Tibial artery (tissue), 4 donors: Measurements from ENCODE around the gene CNBP.

Experiments used
- DNase-seq, 2 donors: peaks; one replicate each; pipeline ENCODE4 v3.0.0-alpha.2; 2019
- H3K27ac ChIP-seq, 2 donors: fragments of 200-600 bp; sonication (generic) in 1 of 2; 1 replicate in 1 of 2; 2 replicates in 1 of 2; pipeline ENCODE4 v1.5.1; 2018 to 2019; ENCODE audit warnings: mild to moderate bottlenecking in 1 of 2
- H3K27me3 ChIP-seq, 2 donors: fragments of 200-600 bp; sonication (generic) in 1 of 2; one replicate each; pipeline versions ENCODE4 v1.5.1 to v1.6.0; 2016 to 2019
- H3K36me3 ChIP-seq, 3 donors: fragments of 200-600 bp; sonication (generic) in 2 of 3; one replicate each; pipeline ENCODE4 v1.5.1; 2016 to 2019; ENCODE audit warnings: mild to moderate bottlenecking in 2 of 3
- H3K4me1 ChIP-seq, 4 donors: fragments of 200-600 bp; sonication (generic) in 2 of 4; 1 replicate in 3 of 4; 2 replicates in 1 of 4; pipeline ENCODE4 v1.5.1; 2016 to 2019
- H3K4me3 ChIP-seq, 2 donors: fragments of 200-600 bp; sonication (generic) in 1 of 2; 1 replicate in 1 of 2; 2 replicates in 1 of 2; pipeline ENCODE4 v1.5.1; 2018 to 2019; ENCODE audit warnings: mild to moderate bottlenecking in 2 of 2
- H3K9me3 ChIP-seq, 3 donors: fragments of 200-600 bp; sonication (generic) in 1 of 3; one replicate each; pipeline ENCODE4 v1.5.1; 2016 to 2019
- intact Hi-C: fragments of 100-400 bp; cut with DNase I; formaldehyde crosslinking; loops from one replicate; pipeline ENCODE4 v1.15.0; 2023; ENCODE audit warnings: low total_unique reads
- TF ChIP-seq, protein P1 (sequence below), 2 experiments: fragments of 200-600 bp in 1 of 2; fragments of 450-650 bp in 1 of 2; IDR thresholded peaks; one replicate each; pipeline ENCODE4 v1.5.1; 2017 to 2019; ENCODE audit warnings: antibody characterized with exemption in 2 of 2, mild to moderate bottlenecking in 1 of 2, moderate library complexity in 1 of 2

The CNBP gene

DNA sequence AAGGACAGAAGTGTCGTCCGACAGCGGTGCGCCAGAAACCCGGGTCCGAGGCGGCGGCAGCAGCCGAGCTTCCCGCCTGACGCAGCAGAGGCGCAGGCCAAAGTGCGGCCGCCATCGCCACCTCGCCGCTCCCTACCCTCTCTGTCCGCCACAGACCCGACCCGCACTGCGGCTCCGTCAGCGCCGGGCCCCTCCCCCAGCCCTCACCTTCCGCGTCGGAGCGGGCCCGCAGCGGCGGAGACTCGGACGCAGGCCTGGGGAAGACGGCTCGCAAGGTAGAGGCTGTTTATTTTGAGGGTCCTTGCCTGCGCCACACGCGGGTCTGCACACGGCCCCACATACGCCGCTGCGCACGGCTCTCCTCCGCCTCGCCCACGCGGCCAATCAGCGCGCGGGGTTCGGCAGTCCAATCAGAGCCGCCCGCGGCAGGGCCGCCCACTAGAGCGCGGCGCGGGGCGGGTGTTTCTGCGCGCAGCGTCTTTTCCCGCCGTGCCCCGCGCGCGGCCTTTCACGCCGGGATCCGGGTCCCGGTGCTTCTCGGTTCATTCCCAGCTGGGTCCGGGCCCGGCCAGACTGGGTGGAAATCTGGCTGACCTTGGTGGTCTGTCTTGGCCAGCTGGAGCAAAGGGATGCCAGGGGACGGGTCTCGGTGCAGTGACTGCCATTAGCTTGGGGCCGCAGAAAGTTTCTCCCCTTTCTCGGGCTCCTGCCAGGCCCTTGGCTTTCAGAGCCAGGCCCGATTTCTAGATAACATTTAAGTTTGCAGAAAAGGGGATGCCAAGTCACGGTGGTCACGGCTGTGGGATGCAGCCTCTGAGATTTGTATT is at the start of gene CNBP:
Gene CNBP (minus strand): TSS at position 328 of the 827 bp plus-strand sequence. CDS start 12,139 bp downstream, outside the sequence.
- Histone ChIP-seq H3K36me3 (peaks cover 5 to 14% (median 10%) of the 10 kb centered on the region in 3 donors), H3K4me3 (peak within 1 kb of the TSS; percentile 80 to 96), H3K9me3 (no peaks in the 10 kb centered on the region), H3K4me1 (peaks cover 0 to 47% (median 23%) of the 10 kb centered on the region in 4 donors), H3K27me3 (no peaks in the 10 kb centered on the region), H3K27ac (peak within 1 kb of the TSS; percentile 99 to 100)
- DNase-seq = peak; percentile 92 to 96
- intact Hi-C loops = loop anchor here (5.0 to 10.0 kb wide), 2 partner anchors 59 to 64 kb away; partner anchors contain the start of genes COPG1 and RAB43
- TF ChIP-seq, protein P1, sequence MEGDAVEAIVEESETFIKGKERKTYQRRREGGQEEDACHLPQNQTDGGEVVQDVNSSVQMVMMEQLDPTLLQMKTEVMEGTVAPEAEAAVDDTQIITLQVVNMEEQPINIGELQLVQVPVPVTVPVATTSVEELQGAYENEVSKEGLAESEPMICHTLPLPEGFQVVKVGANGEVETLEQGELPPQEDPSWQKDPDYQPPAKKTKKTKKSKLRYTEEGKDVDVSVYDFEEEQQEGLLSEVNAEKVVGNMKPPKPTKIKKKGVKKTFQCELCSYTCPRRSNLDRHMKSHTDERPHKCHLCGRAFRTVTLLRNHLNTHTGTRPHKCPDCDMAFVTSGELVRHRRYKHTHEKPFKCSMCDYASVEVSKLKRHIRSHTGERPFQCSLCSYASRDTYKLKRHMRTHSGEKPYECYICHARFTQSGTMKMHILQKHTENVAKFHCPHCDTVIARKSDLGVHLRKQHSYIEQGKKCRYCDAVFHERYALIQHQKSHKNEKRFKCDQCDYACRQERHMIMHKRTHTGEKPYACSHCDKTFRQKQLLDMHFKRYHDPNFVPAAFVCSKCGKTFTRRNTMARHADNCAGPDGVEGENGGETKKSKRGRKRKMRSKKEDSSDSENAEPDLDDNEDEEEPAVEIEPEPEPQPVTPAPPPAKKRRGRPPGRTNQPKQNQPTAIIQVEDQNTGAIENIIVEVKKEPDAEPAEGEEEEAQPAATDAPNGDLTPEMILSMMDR (IDR thresholded peaks at IDR 0.05) = no peak

DNA sequence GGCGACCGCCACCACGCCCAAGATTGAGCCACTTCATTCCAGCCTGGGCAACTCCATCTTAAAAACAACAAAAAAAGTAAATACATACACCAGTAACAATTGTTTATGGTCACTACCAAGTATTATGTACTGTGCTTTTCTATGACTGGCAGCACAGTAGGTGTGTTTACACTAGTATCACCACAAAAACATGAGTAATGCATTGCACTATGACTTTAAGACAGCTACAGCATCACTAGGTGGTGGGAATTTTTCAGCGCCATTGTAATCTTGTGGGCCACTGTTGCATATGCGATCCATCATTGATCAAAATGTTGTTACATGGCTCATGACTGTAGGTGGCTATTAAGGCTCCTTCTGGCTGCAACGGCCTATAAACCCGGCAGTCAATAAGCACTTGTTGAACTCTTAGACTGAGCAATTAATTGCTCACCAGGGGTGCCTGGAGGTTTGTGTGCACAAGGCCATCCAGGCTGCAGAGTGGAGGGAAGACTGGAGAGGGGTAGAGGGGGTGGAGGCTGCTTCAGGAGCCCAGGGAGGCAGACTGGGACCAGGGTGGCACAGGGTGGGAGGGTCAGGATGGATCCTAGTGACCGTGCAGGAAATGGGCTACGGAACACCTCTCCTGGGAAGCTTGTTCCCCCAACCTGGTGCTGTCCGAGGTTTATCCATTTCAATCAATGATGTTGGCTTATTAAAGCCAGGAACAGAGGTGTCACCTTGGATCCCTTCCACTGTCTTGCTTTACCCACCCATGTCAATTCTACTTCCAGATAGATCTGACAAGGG is 47.8 kb upstream of the CNBP start:
- no peak for DNase-seq
- H3K4me1 ChIP-seq = peaks cover 0 to 5% (median 0%) of the 10 kb centered on the region in 4 donors
- H3K9me3 ChIP-seq = no peaks in the 10 kb centered on the region
- TF ChIP-seq, protein P1 (IDR thresholded peaks at IDR 0.05) = no peak
- H3K27ac ChIP-seq = no peak overlapping the region
- intact Hi-C loops = no loop called here
- no peak overlapping the region for H3K4me3 ChIP-seq
- no peaks in the 10 kb centered on the region for H3K36me3 ChIP-seq
- no peaks in the 10 kb centered on the region for H3K27me3 ChIP-seq

DNA sequence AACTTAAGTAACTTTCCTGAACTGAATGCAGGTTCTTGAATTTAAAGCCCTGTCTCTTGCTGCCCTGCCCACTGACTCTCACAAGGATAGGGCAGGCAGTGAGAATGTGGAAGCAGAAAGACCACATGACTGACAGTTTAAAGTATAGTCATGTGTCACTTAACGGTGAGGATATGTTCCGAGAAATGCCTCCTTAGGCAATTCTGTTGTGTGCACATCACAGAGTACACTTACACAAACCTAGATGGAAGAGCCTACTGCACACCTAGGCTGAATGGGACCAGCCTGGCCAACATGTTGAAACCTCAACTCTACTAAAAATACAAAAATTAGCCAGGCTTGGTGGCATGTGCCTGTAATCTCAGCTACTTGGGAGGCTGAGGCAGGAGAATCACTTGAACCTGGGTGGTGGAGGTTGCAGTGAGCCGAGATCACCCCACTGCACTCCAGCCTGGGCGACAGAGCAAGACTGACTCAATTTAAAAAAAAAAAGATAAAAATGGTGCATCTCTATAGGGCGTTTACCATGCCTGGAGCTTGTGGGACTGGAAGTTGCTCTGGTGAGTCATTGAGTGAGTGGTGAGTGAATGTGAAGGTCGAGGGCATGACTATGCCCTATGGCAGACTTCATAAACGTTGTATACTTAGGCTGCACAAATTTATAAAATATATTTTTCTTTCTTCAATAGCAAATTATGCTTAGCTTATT is 46.8 kb upstream of the CNBP start:
- H3K27me3 ChIP-seq = no peaks in the 10 kb centered on the region
- H3K4me1 ChIP-seq = peaks cover 0 to 14% (median 3%) of the 10 kb centered on the region in 4 donors
- DNase-seq = peak in 1 of 2 donors; percentile 42
- H3K36me3 ChIP-seq = no peaks in the 10 kb centered on the region
- H3K9me3 ChIP-seq = no peaks in the 10 kb centered on the region
- intact Hi-C loops = no loop called here
- H3K27ac ChIP-seq = no peak overlapping the region
- TF ChIP-seq, protein P1 (IDR thresholded peaks at IDR 0.05) = no peak
- H3K4me3 ChIP-seq = no peak overlapping the region

DNA sequence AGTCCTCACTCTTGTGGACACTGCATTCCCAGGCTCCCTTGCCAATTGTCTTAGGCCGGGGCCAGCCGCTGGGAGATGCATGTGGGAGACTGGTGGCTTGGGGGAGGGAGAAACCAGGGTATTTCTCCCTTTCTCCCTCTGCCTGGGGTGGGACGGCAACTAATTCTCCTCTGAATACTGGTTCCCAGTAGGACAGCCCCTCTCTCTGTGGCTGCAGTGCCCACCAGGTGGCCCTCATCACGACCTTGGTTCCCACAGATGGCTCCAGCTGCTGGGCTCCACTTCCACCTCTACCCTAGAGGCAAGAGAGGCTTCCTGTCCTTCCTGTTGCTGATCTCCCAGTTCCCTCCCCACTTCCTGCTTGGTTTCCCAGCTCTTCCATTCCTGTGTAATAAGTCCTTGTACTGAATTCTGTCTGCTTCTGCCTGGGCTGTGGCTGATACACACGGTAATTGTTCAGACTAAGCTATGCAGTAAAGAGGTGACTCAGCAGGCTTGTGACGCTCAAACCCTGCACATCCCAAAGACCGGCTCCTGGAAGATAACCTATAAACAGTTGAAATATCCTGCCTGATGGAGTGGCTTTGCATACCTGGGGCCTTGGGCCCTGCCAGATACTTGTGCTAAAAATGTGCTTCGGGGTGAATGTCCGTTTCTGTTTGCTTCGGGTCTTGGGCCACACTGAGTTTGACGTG is 45.3 kb upstream of the CNBP start:
- TF ChIP-seq, protein P1 (IDR thresholded peaks at IDR 0.05) = no peak
- DNase-seq = no peak
- intact Hi-C loops = no loop called here
- Histone ChIP-seq H3K4me1 (peaks cover 0 to 29% (median 15%) of the 10 kb centered on the region in 4 donors), H3K27ac (no peak overlapping the region), H3K4me3 (no peak overlapping the region), H3K36me3 (no peaks in the 10 kb centered on the region), H3K9me3 (no peaks in the 10 kb centered on the region), H3K27me3 (no peaks in the 10 kb centered on the region)

DNA sequence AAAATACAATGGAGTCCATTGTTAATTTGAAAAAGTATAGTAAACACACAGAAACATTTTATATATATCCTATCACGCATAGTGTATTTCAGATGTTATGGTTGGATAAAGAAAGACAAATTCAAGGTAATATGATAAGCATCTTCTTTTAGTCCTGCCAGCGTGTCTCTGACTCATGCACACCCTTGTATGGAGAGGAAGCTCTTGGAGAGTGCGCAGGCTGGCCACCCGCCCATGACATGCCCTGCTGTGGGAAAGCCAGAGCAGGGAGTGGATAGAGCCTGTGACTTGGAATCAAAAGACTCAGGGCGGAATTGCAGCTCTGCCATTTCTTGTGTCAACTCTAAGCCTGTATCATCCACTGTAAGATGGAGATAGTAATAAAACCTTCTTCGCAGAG is 42.7 kb upstream of the CNBP start:
- Histone ChIP-seq H3K4me1 (peaks cover 0 to 29% (median 15%) of the 10 kb centered on the region in 4 donors), H3K9me3 (no peaks in the 10 kb centered on the region), H3K4me3 (no peak overlapping the region), H3K27me3 (no peaks in the 10 kb centered on the region), H3K27ac (peak overlapping the region in 1 of 2 donors; percentile 69), H3K36me3 (no peaks in the 10 kb centered on the region)
- TF ChIP-seq, protein P1 (IDR thresholded peaks at IDR 0.05) = no peak
- peak; percentile 82 to 89 for DNase-seq
- intact Hi-C loops = no loop called here
